Ramos (cell line): ENCODE measurements around the gene MTMR12.
"Not testable (repeated sequence)": the region's sequence is repeated elsewhere in the genome, so short reads cannot be mapped to it uniquely, and the experiment has no call there.

Experiments
- in situ Hi-C: fragments of 300-500 bp; cut with MboI; formaldehyde crosslinking; loops from one replicate; pipeline ENCODE4 v1.14.3; 2022; ENCODE audit warnings: low sequenced_read_pairs; ENCODE audit not compliant: unreplicated experiment

Gene MTMR12

GRCh38 chr5:32326216-32326772 lies 13.6 kb upstream of the MTMR12 start:
- in situ Hi-C loops: no loop called here

- in situ Hi-C loops: no loop called here
Observed at GRCh38 chr5:32325616-32326015, 12.9 kb upstream of the MTMR12 start.

- in situ Hi-C loops: no loop called here
Observed at GRCh38 chr5:32325062-32325461, 12.3 kb upstream of the MTMR12 start.

GRCh38 chr5:32323741-32324140 lies 11.0 kb upstream of the MTMR12 start:
- in situ Hi-C loops: no loop called here

GRCh38 chr5:32322882-32323281 lies 10.1 kb upstream of the MTMR12 start:
- in situ Hi-C loops: no loop called here

GRCh38 chr5:32321787-32322186 lies 9.0 kb upstream of the MTMR12 start:
- in situ Hi-C loops: not testable (repeated sequence)

- in situ Hi-C loops: no loop called here
Observed at GRCh38 chr5:32320576-32320975, 7.8 kb upstream of the MTMR12 start.

- in situ Hi-C loops: no loop called here
Observed at GRCh38 chr5:32319926-32320543, 7.3 kb upstream of the MTMR12 start.

GRCh38 chr5:32319392-32319791 lies 6.7 kb upstream of the MTMR12 start:
- in situ Hi-C loops: no loop called here

GRCh38 chr5:32317041-32317440 lies 4.3 kb upstream of the MTMR12 start:
- in situ Hi-C loops: no loop called here

GRCh38 chr5:32315221-32316014 lies 2.7 kb upstream of the MTMR12 start:
- in situ Hi-C loops: no loop called here

GRCh38 chr5:32314658-32315057 lies 1.9 kb upstream of the MTMR12 start:
- in situ Hi-C loops: no loop called here

- in situ Hi-C loops: not testable (repeated sequence)
Observed at GRCh38 chr5:32314152-32314488, 1.4 kb upstream of the MTMR12 start.

- in situ Hi-C loops: no loop called here
Observed at GRCh38 chr5:32312197-32312594, 543 bp downstream of the MTMR12 start.

- in situ Hi-C loops: no loop called here
Observed at GRCh38 chr5:32311404-32312196, 1.1 kb downstream of the MTMR12 start.

- in situ Hi-C loops: no loop called here
Observed at GRCh38 chr5:32309761-32310160, 3.0 kb downstream of the MTMR12 start.

GRCh38 chr5:32308946-32309345 lies 3.8 kb downstream of the MTMR12 start:
- in situ Hi-C loops: no loop called here

- in situ Hi-C loops: no loop called here
Observed at GRCh38 chr5:32307769-32308194, 5.0 kb downstream of the MTMR12 start.

GRCh38 chr5:32304622-32305021 lies 8.1 kb downstream of the MTMR12 start:
- in situ Hi-C loops: no loop called here

- in situ Hi-C loops: no loop called here
Observed at GRCh38 chr5:32303755-32304120, 9.0 kb downstream of the MTMR12 start.
